Measurements from ENCODE around the gene MAPKBP1.

The MAPKBP1 gene

DNA sequence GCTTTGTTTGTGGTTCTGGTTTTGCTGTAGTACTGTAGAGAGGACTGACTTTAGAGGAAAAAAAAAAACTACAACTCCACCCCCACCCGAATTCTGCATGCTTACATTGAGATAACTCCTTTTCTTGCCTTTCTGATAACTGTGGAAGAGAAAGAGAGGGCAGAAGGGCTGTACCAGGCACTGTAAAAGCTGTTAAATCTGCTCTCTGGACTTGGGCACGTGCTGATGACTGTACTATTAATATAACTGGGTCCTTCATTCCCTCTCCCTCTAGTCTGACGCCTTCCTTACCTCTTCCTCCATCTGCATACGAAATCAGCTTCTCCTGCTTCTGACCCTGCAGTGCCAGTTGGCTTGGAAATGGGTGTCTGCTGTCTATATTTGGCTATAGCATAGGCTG is 15.0 kb downstream of the MAPKBP1 start:
- DNase-seq: no peak

DNA sequence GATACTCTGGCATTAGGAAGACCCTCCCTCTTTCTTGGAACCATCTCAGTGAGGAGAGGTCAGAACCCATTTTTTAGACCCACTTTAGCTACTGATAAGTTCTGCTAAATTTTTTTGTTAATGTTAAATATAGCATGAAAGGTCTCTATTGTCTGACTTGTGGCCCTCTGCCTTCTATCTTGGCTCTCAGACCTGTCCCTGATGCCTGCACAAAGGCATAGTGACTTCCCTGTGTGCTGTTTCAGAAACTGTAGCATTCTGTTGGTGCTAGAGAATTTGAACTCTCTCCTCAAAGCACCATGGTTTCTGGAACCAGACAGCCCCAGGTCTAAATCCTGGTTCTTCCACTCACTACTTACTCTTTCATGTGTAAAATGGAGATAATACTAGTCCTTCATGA is 15.4 kb downstream of the MAPKBP1 start:
- DNase-seq: no peak

DNA sequence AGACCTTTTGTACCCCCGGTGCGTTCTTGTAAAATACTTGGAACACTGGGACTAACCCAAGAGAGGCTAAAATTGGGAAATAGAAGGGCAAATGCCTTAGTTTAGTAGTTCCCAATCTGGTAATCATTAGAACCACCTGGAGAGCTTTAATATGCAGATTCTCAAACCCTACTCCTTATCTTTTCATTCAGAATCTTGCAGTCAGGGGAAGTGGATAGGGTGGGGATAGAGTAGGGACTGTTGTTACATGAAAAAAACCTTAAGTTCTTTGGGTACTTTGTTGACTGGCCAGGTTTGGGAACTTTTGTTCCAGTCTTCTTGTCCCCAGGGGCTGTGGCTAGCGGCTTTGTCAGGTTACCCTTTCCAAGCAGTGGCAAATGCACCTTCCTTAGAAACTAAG is 15.9 kb downstream of the MAPKBP1 start:
- DNase-seq: no peak

DNA sequence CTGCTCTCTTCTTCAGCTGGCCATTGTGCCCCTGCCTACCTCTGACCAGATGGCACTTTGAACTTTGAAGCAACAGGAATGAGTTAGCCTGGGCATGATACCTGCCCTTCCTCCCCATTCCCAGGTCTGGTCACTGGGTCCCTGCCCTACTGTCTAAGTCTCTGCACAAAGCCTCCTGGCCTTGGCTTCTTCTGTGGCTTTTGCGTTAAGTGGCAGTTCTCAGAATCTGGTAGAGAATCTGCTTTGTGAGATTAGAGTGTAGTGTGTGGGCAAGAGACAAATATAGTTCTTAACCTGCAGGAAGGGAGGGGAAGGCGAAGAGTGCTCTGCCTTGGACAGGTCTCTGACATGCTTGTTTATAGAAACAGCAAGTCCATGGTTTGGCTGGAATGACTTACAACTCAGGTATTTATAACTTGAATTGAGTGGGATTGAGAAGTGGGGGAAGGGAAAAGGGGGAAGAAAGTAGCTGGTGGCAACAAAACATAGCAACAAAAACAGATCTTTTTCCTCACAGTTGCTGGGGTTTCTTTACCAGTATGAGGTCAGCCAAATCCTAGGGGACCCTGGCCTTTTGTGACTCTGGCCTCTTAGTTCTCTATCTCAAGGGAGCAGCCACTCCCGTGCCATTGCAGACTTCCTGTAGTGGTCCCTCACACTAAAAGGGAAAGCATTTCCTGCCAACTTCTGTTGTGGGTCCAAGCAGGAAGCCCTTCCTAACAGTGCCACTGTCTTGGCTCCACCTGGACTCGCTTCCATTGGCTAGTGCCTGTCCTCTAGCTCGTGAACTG is 16.7 kb downstream of the MAPKBP1 start:
- DNase-seq: no peak

DNA sequence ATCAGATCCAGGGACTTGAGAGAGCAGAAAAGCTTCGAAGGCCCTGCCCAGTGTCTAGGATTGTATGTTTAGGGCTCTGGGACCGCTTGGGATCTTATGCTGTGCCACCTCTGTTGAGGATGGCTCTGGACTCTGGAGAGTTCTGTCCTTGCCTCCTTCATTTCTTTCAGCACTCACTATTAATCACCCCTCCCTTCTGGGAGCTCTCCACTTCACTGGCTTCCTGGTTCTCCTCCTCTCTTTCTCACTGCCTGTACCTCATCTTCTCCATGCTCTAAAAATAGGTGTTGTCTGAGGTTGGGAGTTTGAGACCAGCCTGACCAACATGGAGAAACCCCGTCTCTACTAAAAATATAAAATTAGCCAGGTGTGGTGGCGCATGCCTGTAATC is 17.3 kb downstream of the MAPKBP1 start:
- DNase-seq: no peak

DNA sequence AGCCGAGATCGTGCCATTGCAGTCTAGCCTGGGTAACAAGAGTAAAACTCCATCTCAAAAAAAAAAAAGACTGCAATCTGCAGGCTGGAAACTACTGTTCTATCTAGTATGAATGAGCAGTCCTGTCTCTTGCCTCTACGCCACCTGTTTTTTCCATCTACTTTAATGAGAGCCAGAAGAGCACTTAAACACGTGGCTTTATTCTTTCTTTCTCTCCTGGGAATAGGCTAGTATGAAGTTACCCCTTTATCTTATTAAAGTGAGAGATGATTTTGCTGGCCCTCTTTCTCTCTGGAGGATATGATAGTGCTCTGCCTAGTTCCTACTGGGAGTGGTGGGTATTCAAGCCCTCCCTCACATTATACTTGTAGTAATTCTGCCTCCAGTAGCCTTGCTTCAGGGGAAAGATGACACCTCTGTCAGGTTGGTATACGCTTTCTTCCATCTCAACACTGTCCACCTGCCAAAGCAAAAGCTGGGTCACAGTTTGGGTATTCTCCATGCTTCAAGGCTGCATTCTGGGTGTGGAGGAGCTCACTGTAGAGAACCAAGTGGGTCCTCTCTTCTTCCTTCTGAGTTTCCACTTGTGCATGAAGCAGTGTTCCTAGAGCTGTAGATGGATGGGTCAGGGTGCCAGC is 17.8 kb downstream of the MAPKBP1 start:
- no peak for DNase-seq

DNA sequence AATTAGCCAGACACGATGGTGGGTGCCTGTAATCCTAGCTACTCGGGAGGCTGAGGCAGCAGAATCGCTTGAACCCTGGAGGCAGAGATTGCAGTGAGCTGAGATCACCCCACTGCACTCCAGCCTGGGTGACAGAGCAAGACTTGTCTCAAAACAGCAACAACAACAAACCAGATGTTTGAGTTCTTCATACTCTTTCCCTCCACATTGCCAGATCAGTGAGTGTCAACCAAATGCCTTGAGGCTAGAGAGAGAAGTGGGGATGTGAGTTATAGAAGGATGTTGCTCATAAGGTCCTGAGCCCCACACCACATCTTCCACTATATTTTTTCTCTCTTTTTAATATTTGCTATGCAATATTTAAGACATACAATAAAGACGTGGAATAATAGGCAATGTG is 19.8 kb downstream of the MAPKBP1 start:
- DNase-seq: no peak

DNA sequence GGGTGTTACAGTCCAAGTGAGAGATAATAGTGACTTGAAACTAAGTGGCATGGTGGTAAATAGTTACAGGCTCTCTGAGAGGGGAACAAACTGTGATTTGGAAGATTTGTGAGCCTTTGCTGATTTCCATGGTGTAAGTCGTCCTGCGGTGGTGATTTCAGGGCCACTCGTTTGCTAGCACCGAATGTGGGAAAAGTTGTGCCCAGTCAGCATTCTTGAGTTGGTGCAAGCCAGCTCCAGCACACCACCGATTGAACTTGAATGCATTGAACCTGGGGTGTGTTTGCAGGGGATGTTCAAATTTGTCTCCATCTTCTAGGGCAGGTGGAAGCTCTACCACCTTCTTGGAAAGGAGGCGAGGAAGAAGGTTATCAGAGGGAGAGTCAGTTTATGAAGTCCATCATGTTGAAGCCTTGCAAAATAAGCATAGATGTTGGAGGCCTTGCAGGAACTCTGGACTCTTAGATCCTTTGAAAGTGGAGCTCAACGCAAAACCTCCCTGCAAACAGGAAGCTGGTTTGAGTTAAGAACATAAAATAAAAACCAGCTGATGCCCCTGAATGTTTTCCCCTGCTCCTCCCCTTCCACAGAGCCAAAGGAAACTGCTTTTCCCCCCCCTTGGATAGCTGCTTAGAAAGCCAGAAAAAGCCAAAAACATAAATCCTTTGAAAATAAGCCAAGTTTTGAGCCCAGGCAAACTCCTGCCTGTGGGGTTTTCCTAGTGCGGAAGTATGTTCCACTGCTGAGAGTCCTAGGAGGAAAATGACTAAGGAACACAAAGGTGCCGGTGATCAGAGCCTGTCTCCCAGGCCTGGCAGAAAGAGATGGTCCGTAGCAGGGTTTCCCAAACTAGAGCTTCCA is 21.9 kb downstream of the MAPKBP1 start:
- DNase-seq: no peak

DNA sequence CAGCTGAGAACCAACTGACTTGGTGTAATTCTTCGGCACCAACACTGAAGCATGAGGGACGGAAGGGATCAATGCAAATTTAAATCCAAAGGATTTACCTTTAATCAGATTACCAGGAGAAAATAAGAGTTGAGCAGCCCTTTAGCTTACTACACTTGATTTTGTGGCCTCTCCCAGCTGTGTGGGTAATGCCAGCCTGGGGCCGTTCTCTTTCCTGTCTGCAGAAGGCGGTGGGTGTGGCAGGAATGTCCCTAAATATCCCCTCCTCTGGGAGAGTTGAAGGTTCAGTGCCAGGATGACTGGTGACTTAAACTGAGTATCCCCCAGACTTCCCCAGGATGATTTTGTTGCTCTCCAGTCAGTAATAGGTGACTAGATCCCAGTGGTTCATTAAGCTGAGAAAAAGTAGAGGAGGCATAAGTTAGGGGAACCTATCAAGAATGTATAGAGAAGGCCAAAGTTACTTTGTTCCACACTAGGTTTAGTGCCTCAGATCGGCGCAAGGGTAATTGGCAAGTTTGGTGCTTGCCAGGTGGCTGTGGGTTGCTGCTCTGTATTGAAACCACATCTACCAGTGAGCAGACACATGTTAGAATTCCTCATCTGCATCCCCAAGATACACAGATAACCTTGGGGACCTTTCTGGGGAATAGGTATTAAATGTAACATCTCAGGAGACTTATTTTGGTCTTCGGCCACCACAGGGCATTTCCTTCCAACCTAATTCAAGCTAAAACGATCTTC is 23.1 kb downstream of the MAPKBP1 start:
- no peak for DNase-seq

DNA sequence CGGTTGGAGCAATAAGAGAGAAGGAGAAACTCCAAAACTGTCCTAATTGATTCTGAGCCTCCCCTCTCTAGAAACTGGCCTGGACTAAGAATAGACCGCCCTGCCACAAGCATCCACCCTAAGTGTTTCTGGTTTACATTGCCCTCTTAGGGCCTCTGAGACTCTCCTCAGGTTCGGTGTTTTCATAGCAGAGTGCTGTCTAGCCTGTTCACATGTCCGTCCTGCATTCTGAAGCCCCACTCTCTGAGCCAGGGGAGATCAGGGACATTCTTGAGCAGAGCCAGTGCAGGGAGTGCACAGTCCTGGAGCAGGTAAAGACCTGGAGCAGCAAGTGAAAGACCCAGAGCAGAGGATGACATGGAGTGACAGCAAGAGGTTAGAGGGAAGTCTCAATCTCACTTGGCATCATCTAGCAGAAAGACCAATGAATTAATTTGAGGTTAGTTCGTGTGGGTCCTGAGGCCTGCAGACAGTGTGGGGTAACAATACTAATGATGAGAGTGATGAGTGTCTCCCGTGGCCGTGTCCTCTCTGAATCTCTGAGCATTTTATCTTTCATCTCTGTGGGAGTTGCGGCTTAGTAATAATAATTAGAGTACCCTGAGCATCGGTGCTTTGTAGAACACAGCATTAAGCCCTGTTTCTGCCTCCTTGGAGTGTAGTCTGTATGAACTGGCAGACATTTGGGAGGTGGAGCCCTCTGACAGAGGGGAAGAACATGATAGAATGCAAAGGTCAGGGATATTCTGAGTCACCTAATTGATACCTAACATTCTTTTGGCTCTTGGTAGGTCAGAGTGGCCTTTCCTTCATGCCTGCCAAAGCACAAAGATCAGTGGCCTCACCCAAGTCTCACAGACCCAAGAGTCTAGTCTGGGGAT is 24.6 kb downstream of the MAPKBP1 start:
- DNase-seq: no peak

DNA sequence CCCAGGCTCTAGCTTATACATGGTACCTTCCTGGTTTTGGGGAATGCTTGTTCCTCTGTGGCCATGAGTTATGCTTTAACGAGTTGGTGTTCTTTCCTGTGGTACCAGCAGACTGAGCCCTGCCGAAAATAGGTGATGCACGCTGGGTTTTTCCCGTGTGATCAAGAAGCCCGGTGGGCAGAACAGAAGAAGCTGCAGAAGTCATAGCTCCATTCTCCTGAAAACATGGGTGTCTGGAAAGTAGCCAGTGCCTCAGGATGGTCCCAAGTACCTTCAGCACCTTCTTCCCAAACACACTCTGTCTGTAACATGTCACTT is 25.2 kb downstream of the MAPKBP1 start:
- DNase-seq: no peak

DNA sequence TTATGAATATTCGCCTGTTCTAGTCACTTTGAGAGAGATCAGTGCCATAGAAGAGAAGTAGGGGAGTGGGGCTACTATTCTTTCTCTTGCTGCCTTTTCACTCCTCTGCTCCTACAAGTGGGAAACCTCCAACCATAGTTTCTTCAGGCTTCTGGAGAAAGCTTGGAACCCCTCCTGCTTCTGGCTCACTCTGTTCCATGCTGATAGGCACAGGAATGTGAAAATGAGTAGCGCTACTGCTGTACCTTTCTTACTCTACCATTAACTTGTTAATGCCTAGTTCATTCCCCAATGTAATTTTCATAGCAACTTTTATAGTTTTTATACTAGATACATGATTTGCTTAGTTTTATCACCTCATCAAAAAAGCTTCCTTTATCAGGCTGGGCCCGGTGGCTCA is 26.9 kb downstream of the MAPKBP1 start:
- no peak for DNase-seq

DNA sequence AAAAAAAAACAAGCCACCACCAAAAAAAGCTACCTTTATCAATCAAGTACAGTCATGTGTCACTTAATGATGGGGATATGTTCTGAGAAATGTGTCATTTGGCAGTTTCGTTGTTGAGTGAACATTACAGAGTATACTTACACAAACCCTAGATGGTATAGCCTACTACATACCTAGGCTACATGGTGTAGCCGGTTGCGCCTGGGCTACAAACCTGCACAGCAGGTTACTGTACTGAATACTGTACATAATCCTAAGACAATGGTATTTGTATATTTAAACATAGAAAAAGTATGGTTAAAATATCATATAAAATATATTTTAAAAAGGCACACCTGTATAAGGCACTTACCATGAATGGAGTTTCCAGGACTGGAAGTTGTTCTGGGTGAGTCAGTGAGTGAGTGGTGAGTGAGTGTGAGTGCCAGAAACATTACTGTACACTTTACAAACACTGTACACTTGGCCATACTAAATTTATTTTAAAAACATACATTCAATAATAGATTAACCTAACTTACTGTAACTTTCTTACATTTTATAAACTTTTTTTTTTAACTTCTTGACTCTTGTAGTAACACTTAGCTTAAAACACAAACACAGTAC is 27.7 kb downstream of the MAPKBP1 start:
- no peak for DNase-seq

DNA sequence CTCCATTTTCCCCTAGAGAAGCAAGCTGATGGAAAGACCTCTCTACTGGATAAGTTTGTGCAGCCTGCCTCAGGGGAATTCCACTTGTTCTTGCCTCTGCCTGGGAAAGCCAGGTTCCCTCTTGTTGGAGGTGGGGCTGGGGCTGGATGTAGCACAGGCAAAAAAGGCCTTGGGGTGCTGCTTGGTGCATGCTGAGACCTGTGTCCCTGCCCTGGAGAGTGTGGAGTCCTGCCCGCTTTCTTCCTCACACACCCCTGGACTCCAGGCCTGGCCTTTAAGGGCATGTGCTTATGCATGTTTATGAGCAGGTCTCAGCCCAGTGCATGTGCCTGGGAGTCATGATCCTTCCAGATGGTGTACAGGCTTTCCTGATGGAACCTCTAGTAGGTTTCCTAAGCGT is 30.1 kb downstream of the MAPKBP1 start:
- DNase-seq: no peak

DNA sequence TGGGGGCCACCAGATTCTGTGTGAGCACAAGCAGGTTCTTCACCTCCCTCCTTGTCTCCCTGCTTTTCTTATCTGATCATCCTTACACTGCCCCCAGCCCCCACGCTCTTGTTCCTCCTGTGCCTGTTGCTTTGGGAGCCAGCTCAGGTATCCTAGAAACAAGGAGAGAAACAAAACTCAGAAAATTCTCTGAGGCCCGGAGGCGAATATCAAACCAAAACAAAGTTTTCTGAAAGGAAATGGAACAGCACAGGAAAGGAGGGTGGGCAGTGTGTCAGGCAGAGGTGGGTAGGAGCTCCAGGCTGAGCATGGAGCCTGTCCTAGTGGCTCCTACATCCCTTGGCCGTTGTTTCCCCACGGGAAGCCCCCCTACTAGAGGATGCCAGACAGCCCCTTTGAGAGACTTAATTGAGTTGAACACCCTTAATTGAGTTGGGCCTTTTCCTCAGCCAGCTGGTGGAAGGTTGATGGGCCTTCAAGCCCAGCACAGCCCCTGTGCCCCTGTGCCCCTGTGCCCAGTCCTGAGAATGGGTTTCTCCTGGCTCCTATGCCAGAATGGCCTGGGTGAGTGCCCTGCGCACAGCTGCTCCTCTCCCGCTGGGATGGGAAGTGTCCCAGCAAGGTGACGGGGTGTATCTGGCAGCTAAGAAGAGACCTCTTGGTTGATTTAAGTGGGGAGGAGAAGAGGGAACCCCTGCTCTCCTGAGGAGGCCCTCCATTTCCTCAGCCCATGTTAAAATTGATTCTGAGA is 30.8 kb downstream of the MAPKBP1 start:
- DNase-seq: no peak

DNA sequence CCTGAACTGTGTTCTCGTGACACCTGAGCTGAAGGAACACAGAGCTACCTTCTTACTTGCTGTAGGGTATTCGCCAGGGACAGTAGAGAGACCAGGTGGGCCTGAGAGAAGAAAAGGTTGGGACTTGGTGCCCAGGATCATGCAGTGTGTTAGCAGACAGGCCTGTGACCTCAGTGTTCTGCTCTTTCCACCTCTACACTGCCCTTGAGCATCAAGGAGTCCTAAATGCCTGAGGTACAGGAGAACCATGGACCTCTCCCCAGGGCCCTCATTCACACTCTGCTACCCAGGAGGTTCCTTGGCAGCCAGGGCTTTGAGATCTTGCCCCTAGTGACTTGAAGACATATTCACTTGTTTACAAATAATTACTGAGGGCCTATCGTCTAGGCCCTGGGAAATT is 31.4 kb downstream of the MAPKBP1 start:
- DNase-seq: no peak

DNA sequence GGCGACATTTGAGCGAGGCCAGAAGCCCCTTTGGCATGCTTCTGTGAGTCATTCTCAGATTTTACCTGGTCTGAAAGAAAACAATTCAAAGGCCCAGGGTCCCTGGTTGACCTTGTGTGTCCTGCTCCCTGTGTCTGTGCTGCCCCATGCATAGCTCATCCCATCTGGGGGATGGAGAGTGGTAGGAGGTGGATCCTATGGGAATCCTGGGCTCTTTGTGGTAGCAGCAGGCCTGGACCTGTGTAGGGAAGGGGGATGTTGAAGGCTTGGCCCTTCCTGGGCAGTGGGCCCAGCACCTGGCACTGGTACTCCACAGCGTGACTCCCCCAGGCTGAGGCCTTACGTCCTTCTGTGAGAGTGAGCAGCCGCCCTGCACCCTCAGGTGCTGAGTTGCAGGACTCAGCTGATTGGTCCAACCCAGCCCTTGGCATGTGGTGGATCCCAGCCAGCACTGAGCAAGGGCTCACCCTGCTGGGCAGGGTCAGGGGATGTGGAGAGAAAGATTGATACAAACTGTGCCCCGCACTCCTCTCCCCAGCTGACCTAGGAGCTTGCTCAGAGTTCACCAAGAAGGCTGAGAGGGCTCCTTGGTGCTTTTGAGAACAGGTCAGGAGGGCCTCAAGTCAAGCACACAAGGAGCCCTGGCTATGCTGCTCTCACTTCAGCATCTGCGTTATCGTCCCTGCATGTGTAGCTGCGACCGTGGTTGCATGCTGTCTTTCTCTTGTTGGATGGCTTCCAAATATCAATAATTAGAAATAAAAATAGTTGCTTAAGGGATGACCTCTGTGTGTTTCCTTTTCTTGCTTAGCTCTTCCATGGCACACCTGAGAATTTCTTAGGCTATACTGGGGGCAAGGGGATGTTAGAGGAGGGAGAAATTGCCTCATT is 32.3 kb downstream of the MAPKBP1 start:
- DNase-seq: no peak

DNA sequence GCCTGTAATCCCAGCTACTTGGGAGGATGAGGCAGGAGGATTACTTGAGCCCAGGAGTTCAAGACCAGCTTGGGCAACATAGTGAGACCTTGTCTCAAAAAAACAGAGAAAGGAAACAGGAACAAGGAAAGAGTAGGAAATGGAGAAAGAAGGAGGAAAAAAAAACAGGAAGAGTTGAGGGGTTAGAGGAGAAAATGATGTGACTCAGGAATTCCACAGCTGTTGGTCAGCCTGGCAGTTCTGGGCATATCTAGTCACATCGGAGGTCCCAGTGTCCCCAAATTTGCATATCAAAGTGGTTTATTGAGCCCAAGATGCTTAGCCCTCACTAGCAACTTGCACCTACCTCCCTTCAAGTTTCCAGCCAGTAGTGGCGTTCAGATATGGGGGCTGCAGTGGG is 34.8 kb downstream of the MAPKBP1 start:
- no peak for DNase-seq

DNA sequence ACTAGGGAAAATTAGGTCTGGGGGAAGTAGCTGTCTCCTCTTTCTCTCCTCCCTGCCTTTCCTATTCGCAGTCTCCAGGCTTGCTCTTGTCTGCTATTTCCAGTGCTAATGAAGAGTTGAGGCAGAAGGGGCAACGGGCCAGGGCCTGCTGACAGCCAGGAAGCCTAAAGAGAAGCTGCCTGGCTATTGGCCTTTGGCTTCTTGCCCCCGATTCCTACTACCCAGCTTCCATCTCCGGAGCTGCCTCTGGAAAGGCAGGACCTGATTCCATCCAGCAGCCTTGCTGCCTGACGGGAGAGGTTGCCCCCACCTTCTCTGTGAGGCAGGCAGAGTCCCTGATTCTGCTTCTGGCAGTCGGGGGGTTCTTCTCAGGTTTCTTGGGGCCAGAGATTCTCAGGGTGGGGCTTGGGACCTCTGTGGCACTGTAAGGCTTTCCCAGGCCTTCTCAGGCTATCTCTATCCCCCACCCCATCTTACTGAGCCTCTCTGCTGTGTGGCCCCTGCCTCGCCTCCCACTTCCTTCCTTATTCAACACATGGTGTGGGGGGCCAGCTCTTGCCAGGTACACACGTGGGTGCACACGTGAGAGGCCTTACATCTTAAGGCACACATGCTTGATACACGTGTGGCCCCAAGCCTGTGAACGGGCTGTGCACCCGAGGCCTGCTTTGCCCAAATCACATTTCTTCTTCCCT is 35.4 kb downstream of the MAPKBP1 start:
- no peak for DNase-seq

Data from hippocampal formation (tissue), 2 donors.